Right kidney (tissue), 1 donor: ENCODE measurements around the gene NTPCR.

ENCODE experiments used
- DNase-seq: peaks from one replicate; pipeline ENCODE4 v3.0.0-alpha.2; 2016

NTPCR gene

DNA sequence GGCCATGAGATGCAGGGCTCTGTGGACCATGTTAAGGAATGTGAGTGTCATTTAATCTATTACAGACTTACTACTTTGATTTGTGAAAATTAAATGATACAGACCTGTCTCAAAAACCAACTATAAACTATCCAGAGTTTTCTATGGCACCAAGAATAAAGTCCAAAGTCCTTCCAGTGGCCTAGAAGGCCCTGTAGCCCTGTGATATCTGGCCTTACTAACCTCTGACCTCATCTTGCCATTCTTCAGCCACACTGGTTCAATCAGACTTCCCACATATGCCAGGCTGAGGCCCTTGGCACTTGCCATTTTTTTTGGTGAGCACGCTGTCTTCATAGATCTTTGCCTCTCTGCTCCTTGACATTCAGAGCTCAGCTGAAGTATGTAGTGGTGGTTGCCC lies 7.7 kb downstream of the NTPCR start:
- DNase-seq: no peak

- no peak for DNase-seq
These were observed 12.6 kb downstream of the NTPCR start for GRCh38 chr1:232962761-232963745.

DNA sequence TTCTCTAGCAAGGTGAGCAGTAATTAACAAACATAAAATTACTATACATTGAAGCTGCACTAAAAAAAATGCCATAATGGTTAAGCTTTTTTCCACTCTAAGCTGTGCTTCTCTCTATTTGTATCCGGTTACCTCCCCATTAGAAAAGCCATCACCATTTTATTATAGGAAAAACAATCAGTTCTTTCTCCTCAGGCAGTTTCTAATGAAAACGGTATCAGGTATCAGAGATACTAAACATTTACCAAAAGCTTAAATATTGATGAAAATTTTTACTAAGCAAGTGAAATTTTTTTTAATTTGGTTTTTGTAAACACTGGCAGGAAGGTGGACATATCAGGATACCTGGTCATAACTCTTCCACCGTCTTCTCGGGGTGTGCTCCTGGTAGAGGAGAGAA lies 14.2 kb downstream of the NTPCR start:
- DNase-seq: no peak

DNA sequence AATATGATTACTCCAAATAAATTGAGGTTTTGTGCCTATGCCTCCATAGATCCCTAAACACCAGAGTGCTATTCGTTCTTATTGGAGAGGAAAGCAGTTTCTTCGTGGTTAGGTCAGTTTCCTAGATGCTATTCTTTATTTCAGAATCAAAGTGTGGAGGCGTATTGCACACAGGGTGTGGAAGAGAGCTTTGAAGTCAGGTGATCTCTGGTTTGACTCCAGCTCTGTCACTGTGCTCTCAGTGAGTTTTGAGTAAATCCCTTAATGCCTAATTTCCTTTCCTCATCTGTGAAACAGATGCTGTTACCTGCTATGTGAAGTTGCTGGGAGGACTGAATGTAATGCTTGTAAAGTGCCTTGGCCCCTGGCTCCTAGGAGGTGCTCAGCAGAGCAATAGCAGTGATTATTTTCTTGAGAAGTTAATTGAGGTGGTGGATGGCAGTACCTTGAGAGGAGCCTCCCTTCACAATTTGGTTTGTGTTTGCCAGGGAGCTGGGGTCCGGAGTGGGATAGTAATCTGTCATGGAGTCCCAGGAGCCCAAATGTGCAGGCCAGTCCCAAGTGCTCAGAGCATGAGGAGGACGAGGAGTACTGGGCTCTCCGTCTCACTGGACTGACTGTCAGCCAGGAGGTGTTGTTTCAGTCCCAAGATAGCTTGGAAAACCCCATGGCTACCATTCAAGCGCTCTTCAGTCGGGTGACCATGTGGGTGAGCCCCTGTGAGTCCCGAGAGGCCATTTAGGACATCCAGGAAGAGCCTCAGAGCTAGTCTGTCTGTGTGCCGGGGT lies 14.9 kb downstream of the NTPCR start:
- DNase-seq: no peak

GRCh38 chr1:232965912-232966217 lies 15.5 kb downstream of the NTPCR start:
- DNase-seq: no peak

DNA sequence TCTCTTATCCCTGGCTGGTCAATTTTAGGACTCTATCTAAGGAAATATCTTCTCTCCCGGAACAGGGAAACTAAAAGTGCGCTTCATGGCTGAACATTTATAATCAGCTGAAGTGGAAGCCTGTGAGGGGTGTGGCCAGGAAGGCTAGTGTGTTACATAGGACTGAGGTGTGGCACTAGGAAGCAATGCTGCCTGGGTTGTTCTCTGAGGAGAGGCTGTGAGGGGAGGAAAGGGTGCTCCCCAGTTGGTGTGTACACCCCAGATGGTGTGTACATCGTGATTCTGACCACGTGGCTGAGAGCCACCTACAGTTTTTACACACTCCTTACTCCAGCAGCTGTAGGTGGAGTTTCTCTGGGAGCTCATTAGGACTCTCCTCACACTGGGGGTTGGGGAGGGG lies 16.3 kb downstream of the NTPCR start:
- DNase-seq: no peak

GRCh38 chr1:232968391-232968790 lies 18.0 kb downstream of the NTPCR start:
- no peak for DNase-seq

DNA sequence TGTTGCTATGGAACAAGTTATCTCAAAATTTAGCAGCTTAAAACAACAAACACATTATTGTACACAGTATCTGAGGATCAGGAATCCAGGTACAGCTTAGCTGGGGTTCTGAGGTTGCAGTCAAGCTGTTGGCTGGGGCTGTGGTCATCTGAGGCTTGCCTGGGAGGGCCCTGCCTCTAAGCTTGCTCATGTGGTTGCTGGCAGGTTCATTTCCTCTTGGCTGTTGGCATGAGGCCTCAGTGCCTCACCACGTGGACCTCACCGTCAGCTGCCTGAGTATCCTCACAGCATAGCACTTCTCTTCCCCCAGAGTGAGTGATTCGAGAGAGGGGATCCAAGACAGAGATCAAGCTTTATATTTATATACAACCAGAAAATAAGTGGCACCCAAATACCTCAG lies 18.6 kb downstream of the NTPCR start:
- DNase-seq: no peak

- DNase-seq: no peak
These were observed 19.4 kb downstream of the NTPCR start for GRCh38 chr1:232969799-232970198.

- no peak for DNase-seq
These were observed 20.1 kb downstream of the NTPCR start for GRCh38 chr1:232970508-232970907.

GRCh38 chr1:232973652-232974611 lies 23.5 kb downstream of the NTPCR start:
- no peak for DNase-seq

DNA sequence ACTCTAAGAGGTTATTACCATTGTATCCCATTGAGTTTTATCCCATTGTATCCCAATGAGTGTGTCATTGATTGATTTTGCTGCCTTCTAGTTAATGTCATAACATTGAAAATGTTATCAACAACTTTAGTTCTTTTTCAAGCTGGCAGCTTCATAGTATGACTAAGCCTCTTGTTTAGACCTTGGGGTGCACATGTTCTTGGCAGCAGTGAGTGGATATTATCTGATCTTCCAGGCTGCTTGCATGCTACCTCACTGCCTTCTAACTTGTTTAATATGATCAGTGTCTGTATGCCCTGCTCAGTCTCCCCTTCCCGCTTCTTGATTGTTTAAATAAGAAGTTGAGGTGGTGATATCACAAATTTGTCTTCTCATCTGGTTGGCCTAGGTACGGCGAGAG lies 24.6 kb downstream of the NTPCR start:
- DNase-seq: no peak

DNA sequence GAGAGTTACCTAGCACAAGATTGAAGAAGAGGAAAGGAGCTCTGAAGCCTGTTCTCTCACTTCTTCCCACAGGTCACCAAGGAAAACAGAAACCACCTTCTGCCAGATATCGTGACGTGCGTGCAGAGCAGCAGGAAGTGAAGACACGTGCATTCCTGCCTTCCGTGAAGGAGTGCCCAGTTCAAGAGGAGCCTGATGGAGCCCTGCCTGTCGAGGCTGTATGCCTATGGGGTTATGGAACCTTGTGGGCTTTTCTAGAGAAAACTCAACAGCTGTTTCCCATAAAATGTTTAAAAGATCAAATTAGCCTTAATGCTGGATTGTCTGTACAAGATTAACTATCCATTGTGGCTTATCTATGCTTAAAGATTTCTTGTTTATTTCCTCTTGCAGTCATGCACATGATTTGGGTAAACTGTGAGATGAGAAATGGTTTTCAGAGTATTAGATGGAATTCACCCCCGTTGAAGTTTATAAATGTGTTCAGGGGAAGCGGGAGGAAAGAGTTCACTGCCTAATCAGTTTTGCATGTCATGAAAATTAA lies 27.8 kb downstream of the NTPCR start:
- DNase-seq: no peak

DNA sequence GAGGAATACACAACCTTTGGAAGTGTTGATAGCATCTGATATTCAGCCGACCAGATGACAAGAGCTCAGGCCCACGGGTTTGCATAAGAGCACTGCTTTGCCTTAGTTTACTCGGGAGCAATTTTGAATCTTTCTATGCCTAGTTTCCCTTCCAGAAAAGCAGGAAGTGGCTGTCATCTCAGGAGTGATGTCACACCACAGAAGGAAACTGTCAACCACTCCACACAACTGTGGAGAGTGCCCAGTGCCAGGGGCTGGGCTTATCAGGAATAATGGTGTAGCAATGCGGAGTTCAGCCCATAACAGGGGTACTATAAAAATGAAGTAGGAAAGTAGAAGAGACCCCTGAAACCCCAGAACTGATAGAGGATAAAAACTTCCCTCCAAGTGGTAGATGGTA lies 28.4 kb downstream of the NTPCR start:
- DNase-seq: no peak

DNA sequence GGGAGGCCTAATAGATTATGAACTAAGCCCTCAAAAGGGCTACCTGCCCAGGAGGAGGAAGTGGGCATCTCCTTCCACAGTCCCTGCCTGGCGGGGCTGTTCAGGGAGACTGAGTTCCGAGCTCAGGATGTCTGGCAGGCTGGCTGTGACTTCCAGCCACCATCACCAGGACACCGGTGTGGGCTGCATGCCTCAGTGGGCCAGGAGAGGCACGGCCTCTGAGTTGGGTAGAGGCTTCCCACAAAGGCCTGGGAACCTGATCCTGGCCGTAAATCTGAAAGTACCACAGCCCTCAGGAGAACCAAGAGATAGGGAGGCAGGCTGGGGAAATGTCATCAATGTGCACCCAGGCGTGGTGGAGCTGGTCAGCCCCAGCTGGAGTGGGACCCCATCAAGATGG lies 29.1 kb downstream of the NTPCR start:
- DNase-seq: no peak

GRCh38 chr1:232980355-232980978 lies 30.1 kb downstream of the NTPCR start:
- no peak for DNase-seq

- DNase-seq: no peak
These were observed 30.7 kb downstream of the NTPCR start for GRCh38 chr1:232980986-232981560.

- no peak for DNase-seq
These were observed 32.0 kb downstream of the NTPCR start for GRCh38 chr1:232982238-232982944.

- no peak for DNase-seq
These were observed 33.0 kb downstream of the NTPCR start for GRCh38 chr1:232983375-232983774.

- no peak for DNase-seq
These were observed 33.6 kb downstream of the NTPCR start for GRCh38 chr1:232983817-232984567.
